ENCODE measurements around the gene MCC. TPM values are rescaled to one million over a fixed set of nuclear protein-coding genes. Genes with fewer than 3 reads are reported as not detected.

Gene MCC
- total RNA-seq, 2 experiments from 2014 or later: 0.25 TPM; not detected in 1

DNA sequence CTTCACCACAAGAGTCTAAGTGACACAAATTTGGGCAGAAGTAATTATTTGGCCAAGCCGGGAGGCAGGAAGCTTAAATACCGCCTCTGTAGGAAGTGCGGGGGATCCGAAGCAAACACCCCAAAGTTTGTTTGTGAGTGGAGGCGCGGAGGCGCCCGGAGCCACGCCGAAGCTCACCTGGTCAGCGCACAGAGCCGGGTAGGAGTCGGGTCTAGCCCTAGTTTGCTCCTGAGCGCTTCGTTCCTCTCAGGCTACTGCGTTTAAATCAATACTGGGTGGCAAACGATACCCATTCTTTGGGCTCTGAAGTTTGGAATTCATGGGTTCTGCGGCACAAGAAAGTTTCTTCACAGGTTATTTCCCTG, 855 bp downstream of the MCC start:
- intact Hi-C loops (cut with micrococcal nuclease; ENCODE audit: unreplicated experiment): no loop called here
- Histone ChIP-seq H3K9me3 (ENCODE audit: low read length) (peaks cover 11% of the 10 kb centered on the region; the same call in 1 of the 2 replicates), H3K4me3 (ENCODE audit: low read depth, low read length, poor library complexity, severe bottlenecking) (no peak overlapping the region), H3K4me1 (ENCODE audit: insufficient read depth, low read length, poor library complexity, severe bottlenecking) (no peaks in the 10 kb centered on the region), H3K4me2 (ENCODE audit: low read length) (no peak overlapping the region), H3K9me2 (ENCODE audit: insufficient read depth, low read length) (no peaks in the 10 kb centered on the region), H3K27ac (ENCODE audit: low read depth, low read length, poor library complexity, severe bottlenecking) (no peak overlapping the region), H2AFZ (ENCODE audit: low read length) (no peak overlapping the region), H3K79me2 (ENCODE audit: insufficient read depth, low read depth, low read length) (no peaks in the 10 kb centered on the region), H4K20me1 (ENCODE audit: insufficient read depth, low read length) (no peaks in the 10 kb centered on the region), H3K36me3 (ENCODE audit: insufficient read depth, low read length) (no peaks in the 10 kb centered on the region)
- no TSS peak for BruUV-seq (replicated peaks)
- ChIA-PET CTCF (ENCODE audit: unreplicated experiment) (no interaction called here), POLR2A (no interaction called here)
- no peak for DNase-seq (ENCODE audit: low spot score)
- no peak for TF ChIP-seq EZH2phosphoT487 (IDR thresholded peaks at IDR 0.05; ENCODE audit: borderline replicate concordance, low read depth, low read length)
- TF ChIP-seq, protein P1, sequence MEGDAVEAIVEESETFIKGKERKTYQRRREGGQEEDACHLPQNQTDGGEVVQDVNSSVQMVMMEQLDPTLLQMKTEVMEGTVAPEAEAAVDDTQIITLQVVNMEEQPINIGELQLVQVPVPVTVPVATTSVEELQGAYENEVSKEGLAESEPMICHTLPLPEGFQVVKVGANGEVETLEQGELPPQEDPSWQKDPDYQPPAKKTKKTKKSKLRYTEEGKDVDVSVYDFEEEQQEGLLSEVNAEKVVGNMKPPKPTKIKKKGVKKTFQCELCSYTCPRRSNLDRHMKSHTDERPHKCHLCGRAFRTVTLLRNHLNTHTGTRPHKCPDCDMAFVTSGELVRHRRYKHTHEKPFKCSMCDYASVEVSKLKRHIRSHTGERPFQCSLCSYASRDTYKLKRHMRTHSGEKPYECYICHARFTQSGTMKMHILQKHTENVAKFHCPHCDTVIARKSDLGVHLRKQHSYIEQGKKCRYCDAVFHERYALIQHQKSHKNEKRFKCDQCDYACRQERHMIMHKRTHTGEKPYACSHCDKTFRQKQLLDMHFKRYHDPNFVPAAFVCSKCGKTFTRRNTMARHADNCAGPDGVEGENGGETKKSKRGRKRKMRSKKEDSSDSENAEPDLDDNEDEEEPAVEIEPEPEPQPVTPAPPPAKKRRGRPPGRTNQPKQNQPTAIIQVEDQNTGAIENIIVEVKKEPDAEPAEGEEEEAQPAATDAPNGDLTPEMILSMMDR (conservative IDR thresholded peaks at IDR 0.05; ENCODE audit: low read length): no peak

DNA sequence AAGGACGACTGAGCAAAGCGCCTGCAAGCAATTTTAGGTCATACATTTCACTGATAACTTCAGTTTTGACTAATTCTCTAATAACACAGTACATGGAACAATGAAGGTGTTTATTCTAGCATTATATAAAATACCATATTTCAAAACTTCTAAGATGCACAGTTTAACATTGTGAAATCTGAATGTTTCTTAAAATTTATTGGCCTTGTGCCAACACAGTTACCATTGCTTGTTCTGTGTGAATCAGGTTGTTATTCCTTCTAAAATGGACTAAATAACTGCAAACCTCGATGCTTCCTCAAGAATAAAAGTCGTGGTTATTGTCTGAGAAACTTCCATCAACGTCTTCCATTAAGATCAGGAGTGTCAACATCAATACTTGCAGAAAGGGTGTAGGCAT, 8.0 kb downstream of the MCC start:
- Histone ChIP-seq H3K4me3 (ENCODE audit: low read depth, low read length, poor library complexity, severe bottlenecking) (no peak overlapping the region), H3K27ac (ENCODE audit: low read depth, low read length, poor library complexity, severe bottlenecking) (no peak overlapping the region), H3K4me1 (ENCODE audit: insufficient read depth, low read length, poor library complexity, severe bottlenecking) (peaks cover 7% of the 10 kb centered on the region), H3K9me2 (ENCODE audit: insufficient read depth, low read length) (no peaks in the 10 kb centered on the region), H4K20me1 (ENCODE audit: insufficient read depth, low read length) (no peaks in the 10 kb centered on the region), H3K4me2 (ENCODE audit: low read length) (no peak overlapping the region), H3K79me2 (ENCODE audit: insufficient read depth, low read depth, low read length) (no peaks in the 10 kb centered on the region), H3K9me3 (ENCODE audit: low read length) (no peaks in the 10 kb centered on the region), H2AFZ (ENCODE audit: low read length) (no peak overlapping the region), H3K36me3 (ENCODE audit: insufficient read depth, low read length) (no peaks in the 10 kb centered on the region)
- no TSS peak for BruUV-seq (replicated peaks)
- CTCF ChIA-PET (ENCODE audit: unreplicated experiment): no interaction called here
- intact Hi-C loops (cut with micrococcal nuclease; ENCODE audit: unreplicated experiment): no loop called here
- DNase-seq (ENCODE audit: low spot score): no peak
- no peak for TF ChIP-seq EZH2phosphoT487 (IDR thresholded peaks at IDR 0.05; ENCODE audit: borderline replicate concordance, low read depth, low read length)
- TF ChIP-seq, protein P1 (conservative IDR thresholded peaks at IDR 0.05; ENCODE audit: low read length): no peak
- POLR2A ChIA-PET: no interaction called here

DNA sequence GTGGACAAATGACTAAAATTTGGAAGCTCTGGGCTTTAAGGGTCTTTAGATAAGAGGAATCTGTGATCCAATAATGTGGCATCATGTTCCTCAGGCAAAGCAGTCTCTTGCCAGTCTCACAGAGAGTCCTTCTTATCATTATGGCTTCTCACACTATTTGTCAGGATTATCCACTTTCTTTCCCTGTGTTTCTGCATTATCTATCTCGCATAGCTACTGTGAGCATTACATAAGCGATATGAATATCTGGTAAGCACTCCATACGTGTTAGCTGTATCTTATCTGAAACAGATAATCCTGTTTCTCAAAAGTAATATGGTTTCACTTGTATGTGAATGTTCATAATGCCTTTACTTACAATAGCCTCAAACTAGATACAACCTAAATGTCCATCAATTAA, 9.6 kb downstream of the MCC start:
- intact Hi-C loops (cut with micrococcal nuclease; ENCODE audit: unreplicated experiment): no loop called here
- peaks cover 22% of the 10 kb centered on the region for H3K4me1 ChIP-seq (ENCODE audit: insufficient read depth, low read length, poor library complexity, severe bottlenecking)
- H2AFZ ChIP-seq (ENCODE audit: low read length): no peak overlapping the region
- no peaks in the 10 kb centered on the region for H3K9me3 ChIP-seq (ENCODE audit: low read length)
- ChIA-PET CTCF (ENCODE audit: unreplicated experiment) (no interaction called here), POLR2A (interaction anchor here (0.6 to 1.1 kb wide), 2 partner anchors 46 to 694 kb away, joined by 3 read pairs; no protein-coding TSS in a partner anchor)
- no peaks in the 10 kb centered on the region for H3K36me3 ChIP-seq (ENCODE audit: insufficient read depth, low read length)
- TF ChIP-seq, protein P1 (conservative IDR thresholded peaks at IDR 0.05; ENCODE audit: low read length): no peak
- no peak overlapping the region for H3K4me2 ChIP-seq (ENCODE audit: low read length)
- H4K20me1 ChIP-seq (ENCODE audit: insufficient read depth, low read length): no peaks in the 10 kb centered on the region
- no peaks in the 10 kb centered on the region for H3K79me2 ChIP-seq (ENCODE audit: insufficient read depth, low read depth, low read length)
- no peak overlapping the region for H3K4me3 ChIP-seq (ENCODE audit: low read depth, low read length, poor library complexity, severe bottlenecking)
- no peaks in the 10 kb centered on the region for H3K9me2 ChIP-seq (ENCODE audit: insufficient read depth, low read length)
- no TSS peak for BruUV-seq (replicated peaks)
- H3K27ac ChIP-seq (ENCODE audit: low read depth, low read length, poor library complexity, severe bottlenecking): no peak overlapping the region
- no peak for DNase-seq (ENCODE audit: low spot score)
